GM15510 (cell line): ENCODE data around the gene ACOXL.

Experiments
- POLR2A ChIP-seq: IDR thresholded peaks from 3 replicates; pipeline ENCODE4 v1.6.1; 2011; ENCODE audit warnings: borderline replicate concordance; ENCODE audit not compliant: insufficient read length; ENCODE audit errors: extremely low read depth

The ACOXL gene

GRCh38 chr2:111164078-111164477, 431.7 kb downstream of the ACOXL start:
- TF ChIP-seq POLR2A: no peak

- TF ChIP-seq POLR2A: no peak
Measured at GRCh38 chr2:111165084-111165483, 432.7 kb downstream of the ACOXL start.

GRCh38 chr2:111166115-111166514, 433.7 kb downstream of the ACOXL start:
- TF ChIP-seq POLR2A: no peak

GRCh38 chr2:111167076-111167862, 434.9 kb downstream of the ACOXL start:
- TF ChIP-seq POLR2A: no peak

GRCh38 chr2:111167863-111168162, 435.4 kb downstream of the ACOXL start:
- no peak for TF ChIP-seq POLR2A
